Measurements from ENCODE around the gene BCAS1.
"Not testable (repeated sequence)": the region's sequence is repeated elsewhere in the genome, so short reads cannot be mapped to it uniquely, and the experiment has no call there.

Gene BCAS1

DNA sequence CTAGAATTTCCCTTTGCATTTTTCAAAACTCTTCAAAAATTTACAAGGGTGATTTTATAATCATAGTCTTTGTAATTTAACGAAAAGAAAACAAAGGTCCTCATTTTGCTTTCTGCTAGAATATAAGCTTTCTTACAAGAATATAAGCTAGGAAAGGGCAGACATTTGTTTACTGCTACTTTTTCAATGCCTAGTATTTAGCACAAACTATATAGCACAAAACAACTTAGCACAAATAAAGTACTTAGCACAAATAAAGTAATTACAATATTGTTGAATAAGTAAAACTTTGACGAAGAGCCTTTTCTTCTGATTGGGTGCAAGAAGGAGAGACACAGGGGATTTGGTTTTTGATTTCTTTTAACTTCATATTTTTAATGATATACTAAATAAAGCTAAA lies 87.8 kb downstream of the BCAS1 start:
- no peak for DNase-seq

DNA sequence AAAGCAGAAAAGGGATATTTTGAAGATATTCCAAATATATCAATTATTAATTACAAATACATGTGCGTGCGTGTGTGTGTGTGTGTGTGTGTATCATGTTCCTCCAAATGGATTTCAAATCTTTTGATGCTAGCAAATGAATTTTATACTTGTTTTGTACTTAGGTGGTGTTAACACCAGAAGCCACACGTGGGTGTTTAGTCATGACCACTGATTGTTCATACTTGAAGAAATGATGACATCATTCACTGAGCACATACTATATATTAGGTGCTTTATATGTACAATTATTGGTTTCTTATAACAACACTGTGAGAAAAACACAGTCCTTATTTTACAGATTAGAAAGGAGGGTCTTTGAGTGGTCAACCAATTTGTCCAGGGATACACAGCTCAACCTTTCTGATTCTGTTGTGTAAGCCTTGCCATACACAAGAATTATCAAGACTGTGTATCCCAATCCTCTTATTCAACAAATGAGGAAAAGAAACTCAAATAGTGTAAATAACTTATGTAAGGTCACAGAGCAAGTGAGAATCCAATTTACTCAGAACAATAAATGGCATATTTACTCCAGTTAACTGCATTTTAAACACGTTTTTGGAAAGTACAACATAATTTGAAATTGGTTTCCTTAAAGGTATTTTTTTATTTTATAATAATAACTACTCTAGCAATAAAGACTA lies 88.5 kb downstream of the BCAS1 start:
- no peak for DNase-seq

DNA sequence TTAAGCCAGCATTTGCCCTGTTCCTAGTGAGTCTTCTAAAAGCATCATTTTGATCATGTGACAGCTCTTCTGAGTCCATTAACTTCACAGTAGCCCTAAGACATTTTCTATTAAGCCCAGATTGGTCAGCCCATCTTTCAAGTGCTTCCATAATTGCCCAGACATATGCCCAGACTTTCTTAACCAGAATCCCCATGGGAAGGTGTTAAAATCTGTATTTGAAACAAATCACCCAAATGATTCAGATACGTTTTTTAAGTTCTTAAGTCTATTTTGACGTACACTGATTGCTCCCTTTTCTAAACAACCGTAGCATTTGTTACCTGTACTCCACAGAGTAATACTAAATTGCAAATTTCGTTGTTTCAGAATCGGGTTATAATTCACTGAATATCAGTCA lies 89.3 kb downstream of the BCAS1 start:
- no peak for DNase-seq

DNA sequence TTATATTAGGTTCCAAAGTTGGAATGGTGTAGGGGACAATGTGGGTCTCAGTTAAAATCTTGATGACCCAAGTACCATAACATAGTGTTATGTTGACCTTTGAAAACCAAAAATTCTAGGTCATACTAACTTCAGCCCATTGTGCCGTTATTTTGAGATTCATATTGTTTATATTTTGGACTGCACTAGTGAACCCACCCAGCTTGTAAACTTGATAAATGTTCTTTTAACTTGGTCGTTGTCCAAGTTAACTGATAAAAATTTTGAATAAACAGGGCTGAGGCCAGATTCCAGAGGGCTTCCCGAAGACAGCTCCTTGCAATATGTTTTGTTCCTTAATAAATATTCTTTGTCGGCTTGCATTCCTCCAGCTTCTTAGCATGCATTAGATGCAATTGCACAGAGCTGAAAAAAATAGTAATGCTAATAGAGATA lies 90.3 kb downstream of the BCAS1 start:
- no peak for DNase-seq

DNA sequence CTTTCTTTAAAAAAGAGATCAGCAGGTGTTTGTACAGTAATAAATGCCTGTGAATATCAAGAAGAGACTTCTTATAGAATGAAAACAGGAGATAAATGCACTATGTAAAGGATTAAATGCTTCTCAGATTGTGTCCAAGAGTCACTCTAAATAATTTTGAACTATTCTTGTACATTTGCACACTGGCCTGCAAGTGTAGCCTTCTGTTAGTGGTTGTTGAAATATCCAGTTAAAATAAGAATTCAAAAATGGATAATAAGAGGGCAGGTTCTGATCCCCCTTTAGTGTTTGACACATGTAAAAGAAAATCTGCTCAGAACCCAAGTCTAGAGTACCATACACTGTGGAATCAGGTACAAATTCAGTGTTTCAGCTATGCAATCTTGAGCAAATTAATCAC lies 91.9 kb downstream of the BCAS1 start:
- no peak for DNase-seq

DNA sequence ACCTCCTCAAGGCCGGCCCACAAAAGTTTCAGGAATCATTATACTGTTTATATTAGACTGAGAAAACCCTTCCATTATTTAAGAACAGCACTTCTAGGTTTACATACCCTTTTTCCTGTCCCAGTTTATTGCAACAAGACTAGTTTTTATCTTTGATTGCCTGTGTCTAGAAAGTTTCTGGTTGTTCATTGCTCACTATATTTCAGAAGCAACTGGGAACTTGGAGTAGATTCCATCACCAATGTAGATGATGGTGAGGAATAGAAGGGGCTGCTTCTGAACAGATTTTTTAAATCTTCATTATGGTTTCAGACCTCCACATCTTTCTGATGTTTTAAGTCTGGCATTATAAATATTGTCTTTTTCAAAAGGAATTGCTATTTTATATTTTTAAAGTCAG lies 93.0 kb downstream of the BCAS1 start:
- no peak for DNase-seq

DNA sequence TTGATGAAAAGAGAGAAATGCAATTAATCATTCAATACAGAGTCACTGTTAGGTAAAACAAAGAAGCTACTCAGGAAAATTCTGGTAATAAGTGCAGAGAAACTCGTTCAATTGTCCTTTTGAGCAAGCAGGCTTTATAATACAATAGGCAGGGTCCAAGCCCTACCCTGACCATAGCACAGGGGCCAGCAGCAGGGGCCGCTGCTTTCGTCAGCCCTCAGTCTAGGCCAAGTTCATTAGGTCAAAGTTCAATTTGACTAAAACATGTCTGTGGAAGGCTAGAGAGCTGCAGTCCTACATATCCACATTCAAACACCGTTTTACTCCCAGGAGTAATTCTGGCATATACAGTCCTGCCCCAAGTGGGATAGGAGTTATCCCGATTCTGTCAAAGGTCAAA lies 94.6 kb downstream of the BCAS1 start:
- DNase-seq, result no peak

DNA sequence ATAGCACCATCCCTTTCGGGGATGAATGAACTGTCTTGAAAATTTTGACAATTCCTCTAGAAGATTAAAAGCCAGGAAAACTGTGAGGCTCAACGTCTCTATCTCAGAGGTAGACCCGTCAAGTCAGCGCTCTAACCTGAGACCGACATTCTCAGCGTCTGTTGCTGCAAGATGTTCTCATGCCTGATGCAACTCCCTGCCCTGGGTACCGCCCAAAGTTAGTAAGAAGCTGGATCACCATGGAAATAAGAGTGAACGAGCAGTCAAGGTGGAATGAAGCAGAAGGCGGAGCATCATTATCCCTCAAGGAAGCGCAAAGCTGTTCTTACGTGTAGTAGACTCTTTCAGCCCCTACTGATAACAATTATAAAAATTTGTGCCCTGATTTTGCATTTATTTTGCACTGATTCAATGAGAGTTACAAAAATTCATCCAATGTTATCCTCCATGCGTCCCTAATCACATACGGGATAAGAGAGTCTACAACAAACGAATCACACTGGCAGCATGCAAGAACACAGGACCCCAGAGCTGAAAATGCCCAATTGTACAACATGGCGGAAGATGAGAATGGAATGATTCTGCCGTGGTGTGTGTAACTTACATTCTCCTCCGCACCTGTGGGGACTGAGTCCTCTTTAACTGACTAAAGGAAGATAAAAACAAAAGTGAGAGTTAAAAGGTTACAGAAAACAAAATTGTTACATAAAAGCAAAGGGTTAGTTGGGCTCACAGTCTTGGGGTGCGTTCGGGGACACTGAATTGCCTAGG lies 95.4 kb downstream of the BCAS1 start:
- no peak for DNase-seq

DNA sequence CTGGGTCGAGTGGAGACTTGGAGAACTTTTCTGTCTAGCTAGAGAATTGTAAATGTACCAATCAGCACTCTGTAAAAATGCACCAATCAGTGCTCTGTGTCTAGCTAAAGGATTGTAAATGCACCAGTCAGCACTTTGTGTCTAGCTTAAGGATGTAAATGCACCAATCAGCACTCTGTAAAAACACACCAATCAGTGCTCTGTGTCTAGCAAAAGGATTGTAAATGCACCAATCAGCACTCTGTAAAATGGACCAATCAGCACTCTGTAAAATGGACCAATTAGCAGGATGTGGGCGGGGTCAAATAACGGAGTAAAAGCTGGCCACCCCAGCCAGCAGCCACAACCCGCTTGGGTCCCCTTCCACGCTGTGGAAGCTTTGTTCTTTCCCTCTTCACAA lies 96.5 kb downstream of the BCAS1 start:
- DNase-seq, result not testable (repeated sequence)

DNA sequence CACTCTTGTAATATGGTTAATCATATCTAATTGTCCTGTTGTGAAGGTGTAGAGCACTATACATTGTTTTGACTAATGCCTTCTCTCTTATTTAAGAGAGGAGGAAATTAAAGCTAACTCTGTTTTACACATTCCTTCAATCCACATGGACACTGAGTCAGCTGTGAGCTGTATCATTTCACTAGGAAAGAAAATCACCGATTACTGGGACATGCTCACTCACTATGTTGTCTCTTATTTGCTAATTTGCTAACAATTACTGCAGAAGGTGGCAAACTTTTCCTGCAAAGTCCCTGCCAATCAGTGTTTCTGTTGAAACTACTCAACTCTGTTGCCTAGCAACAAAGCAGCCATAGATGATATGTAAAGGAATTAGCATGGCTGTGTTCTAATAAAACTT lies 98.2 kb downstream of the BCAS1 start:
- no peak for DNase-seq

DNA sequence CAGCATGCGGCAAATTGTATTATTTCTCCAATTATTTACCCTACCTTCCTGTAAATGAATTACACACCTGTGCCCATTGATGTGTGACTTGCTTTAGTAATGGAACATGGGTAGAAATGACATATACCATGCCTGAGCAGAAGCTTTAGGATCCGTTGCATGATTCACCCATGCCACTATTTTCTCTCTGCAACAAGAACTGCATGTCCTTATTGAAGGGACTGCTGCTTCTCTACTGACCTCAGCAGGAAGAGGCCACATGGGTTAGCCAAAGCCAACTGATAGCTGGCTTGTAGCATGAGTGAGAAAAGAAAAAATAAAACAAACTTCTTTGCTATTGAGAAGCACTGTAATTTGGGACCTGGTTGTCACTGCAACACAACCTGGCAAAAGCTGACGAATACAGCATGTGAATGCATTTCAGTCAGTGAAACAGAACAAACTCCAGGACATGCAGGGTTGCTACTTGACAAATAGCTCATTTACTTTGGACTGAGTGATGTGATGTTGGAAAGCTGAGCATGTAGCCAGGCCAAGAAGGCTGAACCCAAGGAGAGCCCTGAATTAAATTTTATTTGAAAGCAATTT lies 99.2 kb downstream of the BCAS1 start:
- no peak for DNase-seq

DNA sequence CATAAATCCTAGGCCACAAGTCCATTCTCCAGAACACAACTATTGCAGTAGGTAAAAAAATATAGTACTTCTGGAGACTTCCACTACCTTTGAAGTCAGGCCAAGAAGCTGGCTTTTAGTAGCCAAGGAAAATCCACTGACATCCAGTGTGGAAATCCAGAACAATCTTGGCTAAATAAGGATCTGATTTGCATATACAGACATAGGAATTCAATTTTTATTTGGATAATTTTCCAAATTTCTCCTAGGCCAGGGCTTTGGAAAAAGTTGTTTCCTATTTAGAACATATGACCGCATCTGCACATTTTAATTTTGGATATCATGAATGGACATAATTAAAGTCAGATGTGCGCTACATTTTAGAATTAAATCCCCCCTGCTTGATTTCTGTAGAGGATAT lies 100.2 kb downstream of the BCAS1 start:
- no peak for DNase-seq

DNA sequence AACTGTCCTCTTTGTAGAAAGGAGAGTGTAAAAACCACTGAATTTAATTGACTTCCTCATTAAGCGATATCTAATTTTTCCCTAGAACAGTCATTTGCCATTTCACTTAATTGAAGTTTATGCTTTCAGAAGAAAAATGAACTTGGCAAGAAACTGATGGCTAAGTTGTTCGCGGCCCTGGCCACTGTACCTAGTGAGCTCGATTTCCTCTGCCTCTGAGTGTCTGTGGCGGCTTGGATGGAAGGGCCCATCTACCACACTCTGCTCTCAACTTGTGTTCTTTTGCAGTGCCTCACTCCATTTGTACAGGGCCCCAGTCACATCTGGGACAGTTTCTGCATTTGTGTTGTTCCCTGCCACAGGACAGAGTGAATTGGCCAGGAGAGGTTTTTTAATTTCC lies 102.9 kb downstream of the BCAS1 start:
- no peak for DNase-seq

DNA sequence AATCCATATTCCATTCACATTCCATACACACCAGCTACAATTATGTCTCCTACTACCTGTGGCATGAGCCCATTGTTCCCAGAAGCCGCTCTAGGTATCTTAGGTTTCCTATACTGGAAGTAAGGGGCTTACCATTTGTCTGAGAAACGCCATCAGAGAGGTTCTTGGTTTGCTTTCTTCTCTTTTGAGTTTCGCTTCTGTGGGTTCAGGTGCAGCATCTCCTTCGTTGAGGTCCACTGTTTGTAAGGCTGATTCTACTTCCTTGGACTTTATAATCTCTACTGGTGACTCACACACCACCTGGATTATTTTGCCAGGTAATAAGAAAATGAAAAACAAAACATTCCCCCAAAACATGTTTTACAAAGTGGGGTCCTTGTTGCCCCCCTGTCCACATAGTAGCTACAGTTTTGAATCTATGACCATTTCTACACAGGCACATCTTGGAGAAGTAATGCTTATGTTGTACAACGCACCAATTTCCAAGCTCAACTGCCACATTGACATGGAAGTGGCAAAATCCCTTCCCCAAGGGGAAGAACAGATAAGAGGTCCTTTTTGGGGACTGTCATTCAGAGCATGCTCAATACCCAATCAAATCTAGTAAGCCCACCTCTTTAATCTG lies 103.5 kb downstream of the BCAS1 start:
- no peak for DNase-seq

DNA sequence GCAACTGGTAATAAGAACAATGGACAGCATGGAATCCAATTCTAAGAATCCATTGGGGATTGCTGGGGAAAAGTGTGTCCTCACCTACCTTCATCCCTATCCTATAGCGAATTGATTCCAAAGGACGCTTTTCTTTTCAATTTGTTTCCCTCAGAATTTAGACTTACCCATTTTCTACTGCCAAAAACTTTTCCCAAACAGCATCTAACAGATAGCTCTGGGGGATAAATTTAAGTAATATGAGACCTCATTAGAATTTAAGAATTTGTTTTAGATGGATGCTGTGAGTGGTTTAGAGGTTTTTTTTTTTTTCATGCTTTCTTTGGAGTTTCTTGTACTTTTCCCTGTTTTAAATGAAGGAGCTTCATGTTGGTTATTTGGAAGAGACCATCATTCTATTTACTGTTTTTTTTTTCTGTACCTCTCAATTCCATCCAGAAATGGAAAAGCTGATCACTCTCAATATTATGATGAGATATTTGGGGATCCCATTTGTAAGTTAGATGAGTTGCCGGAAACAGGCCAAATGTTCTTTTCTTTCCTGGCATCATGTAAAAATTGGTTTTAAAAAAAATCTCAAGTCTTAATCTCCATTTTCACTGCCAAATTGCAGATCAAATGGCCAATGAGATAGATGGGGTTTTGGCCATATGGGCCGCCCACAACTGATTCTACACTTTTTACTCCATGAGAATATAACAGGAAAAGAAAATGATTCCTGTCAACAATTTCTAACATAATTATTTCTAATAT lies 105.7 kb downstream of the BCAS1 start:
- DNase-seq, result no peak

DNA sequence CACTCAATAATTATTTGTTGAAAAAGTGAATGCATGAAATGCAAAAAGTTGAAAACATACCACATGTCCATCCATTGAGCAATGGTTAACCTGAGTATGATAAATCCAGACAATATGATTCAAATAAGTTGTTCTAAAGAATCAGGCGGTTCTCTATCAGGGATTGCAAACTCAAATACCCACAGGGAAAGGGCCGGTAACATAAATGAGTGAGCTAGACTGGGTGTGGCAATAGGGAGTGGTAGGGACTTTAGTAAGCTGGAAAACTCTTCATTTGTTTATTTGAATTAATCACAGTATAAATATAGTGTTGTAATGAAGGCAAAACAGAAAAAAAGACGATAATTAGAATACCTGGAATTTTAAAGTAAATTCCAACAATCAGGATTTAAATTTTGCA lies 106.3 kb downstream of the BCAS1 start:
- DNase-seq, result no peak

DNA sequence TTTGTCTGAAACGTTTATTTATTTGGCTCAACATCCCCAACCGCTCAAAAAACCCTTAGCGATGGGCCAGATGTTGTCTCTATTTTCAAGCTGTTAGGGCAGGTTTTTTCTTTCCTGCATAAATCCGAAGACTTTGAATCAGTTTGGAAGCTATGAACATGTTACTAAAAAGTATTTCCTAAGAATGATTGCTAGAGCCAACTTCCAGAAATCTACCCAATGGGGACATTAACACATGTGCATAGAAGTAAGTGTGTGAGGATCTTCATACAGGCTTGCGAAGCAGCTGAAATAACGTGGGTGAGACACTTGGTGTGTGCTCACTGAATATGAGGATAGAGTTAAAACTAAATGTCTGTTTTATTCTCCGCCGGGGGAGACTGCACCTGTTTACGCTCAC lies 106.8 kb downstream of the BCAS1 start:
- DNase-seq, result no peak

DNA sequence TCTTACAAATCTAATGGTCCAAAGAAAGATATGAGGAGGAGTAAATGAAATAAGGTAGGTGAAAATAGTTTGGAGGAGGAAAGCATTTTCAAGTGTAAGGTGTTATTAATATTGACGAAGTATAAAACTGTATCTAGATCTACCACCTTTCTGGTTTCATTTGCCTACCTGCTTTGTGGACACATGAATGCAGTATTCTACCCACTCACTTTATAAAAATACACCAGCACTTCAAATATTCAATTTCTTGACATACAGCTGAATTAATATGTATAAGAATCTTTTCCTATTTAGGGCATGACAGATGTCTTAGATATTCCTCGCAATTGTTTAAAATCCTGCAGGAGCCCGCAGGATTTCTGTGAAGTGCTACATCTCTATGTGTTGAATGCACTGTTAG lies 108.0 kb downstream of the BCAS1 start:
- DNase-seq, result no peak

DNA sequence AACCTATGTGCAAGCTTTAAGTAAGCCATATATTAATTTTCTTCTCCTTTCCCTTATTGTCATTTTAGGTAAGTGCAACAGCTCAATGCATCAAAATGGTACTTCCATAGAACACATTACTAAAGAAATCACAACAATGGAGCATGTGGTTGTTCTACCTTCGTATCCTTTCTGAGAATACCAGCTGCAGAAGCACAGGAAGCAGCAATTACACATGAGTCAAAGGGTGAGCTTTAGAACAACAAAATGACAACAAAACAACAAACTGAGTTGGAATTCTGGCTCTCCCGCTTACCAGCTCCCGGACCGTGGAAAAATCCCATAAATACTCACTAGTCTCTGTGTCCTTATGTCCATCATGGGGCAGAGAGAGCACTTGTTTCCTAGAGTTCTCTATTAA lies 108.9 kb downstream of the BCAS1 start:
- DNase-seq, result no peak

DNA sequence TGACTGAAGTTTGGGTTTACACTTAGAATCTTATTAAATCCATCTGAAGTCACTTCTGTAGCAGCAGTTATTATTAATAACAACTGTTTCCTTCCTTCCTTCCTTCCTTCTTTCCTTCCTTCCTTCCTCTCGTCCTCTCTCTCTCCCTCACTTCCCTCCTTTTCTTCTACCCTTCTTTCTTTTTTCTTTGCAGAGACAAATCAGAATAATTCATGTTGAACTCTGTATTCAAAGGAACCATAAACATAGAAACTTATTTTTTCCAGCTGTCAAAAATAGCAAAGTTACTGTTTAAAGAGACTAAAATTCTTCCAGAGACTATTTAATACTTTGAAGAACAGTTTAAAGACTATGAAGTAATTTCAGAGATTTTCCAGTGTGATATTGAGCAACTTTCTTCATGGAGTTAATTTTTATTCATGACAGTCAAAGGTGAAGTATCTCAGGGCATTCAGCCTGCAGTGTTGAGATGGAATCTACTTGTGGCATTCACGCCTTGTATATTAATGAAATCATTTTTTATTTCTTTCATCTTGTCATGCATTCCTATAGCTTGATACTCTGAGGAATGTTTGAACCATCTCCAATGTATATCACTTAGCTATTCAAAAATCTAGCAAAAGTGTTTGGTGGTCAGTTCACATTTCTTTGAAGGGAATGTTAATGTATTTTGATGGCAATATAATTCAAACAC lies 109.7 kb downstream of the BCAS1 start:
- DNase-seq, result no peak

DNA sequence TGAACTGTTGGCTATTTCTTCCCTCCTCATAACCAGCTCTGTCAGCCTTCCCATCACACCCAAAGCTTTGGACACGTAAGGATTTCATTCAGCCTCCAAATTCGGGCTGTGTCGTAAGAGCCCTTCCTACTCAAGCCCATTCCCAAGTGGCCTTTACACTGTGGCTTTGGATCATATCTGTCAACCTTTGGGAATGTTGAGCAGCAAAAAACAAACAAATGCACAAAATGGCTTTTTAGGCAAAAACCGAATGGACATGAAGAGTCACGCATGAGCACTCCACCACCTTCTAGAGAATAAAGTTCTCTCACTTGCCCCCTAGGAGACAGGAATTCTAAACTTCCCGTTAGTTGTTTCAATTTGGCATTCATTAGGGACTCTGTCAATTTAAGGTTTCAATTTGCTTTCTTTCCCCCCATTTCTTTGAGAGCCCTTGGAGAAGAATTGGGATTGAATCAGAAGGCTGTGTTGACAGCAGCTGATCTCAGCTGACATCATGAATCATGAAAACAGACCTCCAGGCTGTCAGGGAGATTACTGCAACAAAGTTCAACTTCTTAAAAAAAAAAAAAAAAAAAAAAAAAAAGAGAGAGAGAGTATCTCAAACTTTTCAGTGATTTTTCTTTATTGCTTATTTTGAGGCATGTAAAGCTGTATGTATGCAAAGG lies 110.3 kb downstream of the BCAS1 start:
- no peak for DNase-seq

DNA sequence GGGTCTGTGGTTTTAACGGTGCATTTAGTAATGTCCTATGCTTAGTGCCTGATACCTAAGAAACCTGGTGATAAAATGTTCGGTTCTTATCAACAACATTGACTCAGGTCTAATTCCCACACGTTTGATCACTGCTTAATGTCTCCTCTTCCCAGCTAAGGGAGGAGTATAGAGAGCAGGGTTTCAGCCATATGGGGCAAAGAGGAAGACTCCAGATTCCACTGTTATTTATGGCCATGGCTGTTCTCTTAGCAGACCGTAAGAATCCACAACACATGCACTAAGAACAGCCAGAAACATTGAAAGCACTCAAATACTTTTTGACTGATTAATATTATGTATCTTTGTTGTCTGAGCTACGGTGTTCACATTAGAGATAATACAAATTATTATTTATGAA lies 112.1 kb downstream of the BCAS1 start:
- DNase-seq, result no peak

Measured in CD4-positive, alpha-beta T cell treated with Interleukin-21 for 1 hour (primary cell).